ENCODE measurements around the gene TPCN2. TPM values are rescaled to one million over a fixed set of nuclear protein-coding genes. Genes with fewer than 3 reads are reported as not detected.

The TPCN2 gene
- total RNA-seq, 3 donors from 2014 or later (not counting 1 experiment from before 2014, with no cell fraction given): 14.9 to 18.3 (median 18.2) TPM

DNA sequence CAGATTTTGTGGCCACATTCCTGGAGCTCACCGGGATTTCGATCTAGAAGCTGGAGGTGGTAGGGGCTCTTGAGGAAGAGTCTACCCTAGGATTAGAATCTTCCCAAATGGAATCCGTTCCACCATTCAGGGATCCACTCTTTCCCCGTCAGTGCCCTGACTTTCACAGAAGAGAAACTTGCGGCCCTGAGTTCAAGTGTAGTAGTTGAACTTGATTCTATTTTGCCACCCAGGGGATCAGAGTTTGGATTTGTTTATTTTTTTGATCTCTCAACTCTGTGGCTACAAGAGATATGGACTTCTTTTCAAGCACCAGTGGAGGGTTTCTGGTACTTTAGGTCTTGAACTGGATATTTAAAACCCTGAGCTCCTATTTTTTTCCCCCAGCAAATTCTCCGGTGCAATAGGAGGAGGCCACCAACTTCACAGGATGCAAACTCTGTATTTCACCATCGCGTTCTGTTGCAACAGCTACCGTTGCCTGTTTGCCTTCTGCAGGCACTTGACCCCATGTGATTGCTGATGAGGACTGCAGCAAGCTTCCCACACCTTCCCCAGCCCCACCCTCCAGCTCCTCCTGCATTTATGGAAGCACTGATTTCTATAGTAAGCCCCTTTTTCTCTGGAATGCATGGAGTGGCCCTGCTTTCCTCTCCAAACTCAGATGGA is 20.9 kb upstream of the TPCN2 start:
- WGBS (ENCODE audit: insufficient coverage): 81% methylated on average over 9 of the region's 9 CpGs
- Histone ChIP-seq H3K9me3 (ENCODE audit: control insufficient read depth, insufficient read depth, low read length) (no peaks in the 10 kb centered on the region), H3K4me3 (ENCODE audit: low read length) (no peak overlapping the region), H3K27ac (ENCODE audit: low read length) (no peak overlapping the region), H3K27me3 (ENCODE audit: control insufficient read depth, insufficient read depth, low read length) (no peaks in the 10 kb centered on the region), H3K4me1 (ENCODE audit: control insufficient read depth, insufficient read depth, low read length) (no peaks in the 10 kb centered on the region), H3K36me3 (ENCODE audit: control insufficient read depth, insufficient read depth, low read length) (no peaks in the 10 kb centered on the region)
- TF ChIP-seq, protein P1, sequence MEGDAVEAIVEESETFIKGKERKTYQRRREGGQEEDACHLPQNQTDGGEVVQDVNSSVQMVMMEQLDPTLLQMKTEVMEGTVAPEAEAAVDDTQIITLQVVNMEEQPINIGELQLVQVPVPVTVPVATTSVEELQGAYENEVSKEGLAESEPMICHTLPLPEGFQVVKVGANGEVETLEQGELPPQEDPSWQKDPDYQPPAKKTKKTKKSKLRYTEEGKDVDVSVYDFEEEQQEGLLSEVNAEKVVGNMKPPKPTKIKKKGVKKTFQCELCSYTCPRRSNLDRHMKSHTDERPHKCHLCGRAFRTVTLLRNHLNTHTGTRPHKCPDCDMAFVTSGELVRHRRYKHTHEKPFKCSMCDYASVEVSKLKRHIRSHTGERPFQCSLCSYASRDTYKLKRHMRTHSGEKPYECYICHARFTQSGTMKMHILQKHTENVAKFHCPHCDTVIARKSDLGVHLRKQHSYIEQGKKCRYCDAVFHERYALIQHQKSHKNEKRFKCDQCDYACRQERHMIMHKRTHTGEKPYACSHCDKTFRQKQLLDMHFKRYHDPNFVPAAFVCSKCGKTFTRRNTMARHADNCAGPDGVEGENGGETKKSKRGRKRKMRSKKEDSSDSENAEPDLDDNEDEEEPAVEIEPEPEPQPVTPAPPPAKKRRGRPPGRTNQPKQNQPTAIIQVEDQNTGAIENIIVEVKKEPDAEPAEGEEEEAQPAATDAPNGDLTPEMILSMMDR (IDR thresholded peaks at IDR 0.05): no peak
- Mint-ChIP-seq H3K27me3 (ENCODE audit: low read depth in 2 of 2) (peaks cover 4 to 6% of the 10 kb centered on the region in 2 donors), H3K4me3 (no peak overlapping the region), H3K4me1 (no peaks in the 10 kb centered on the region), H3K9me3 (no peaks in the 10 kb centered on the region), H3K27ac (no peak overlapping the region), H3K36me3 (no peaks in the 10 kb centered on the region)
- ATAC-seq: no peak
- DNase-seq: no peak
- intact Hi-C loops (cut with micrococcal nuclease): no loop called here

DNA sequence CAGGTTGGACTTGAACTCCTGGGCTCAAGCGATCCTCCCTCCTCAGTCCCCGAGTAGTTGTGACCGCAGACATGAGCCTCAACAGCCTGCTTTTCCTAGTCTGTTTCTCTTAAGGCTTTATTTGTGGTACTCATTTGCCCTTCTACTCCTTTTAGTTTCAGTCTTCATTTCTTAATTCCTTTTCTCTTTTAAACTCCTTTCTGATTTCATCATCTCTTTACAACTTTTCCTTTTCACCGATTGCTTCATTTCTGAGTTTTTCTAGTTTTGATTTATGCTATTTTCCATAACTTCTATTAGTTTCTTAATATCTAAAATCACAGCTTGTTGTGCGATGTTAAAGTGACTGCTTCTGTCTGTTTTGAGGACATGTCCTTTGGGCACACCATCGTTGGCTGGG is 18.4 kb upstream of the TPCN2 start:
- Mint-ChIP-seq H3K36me3 (no peaks in the 10 kb centered on the region), H3K4me1 (no peaks in the 10 kb centered on the region), H3K27ac (no peak overlapping the region), H3K4me3 (no peak overlapping the region), H3K27me3 (ENCODE audit: low read depth in 2 of 2) (peaks cover 6 to 12% of the 10 kb centered on the region in 2 donors), H3K9me3 (no peaks in the 10 kb centered on the region)
- Histone ChIP-seq H3K4me1 (ENCODE audit: control insufficient read depth, insufficient read depth, low read length) (no peaks in the 10 kb centered on the region), H3K27me3 (ENCODE audit: control insufficient read depth, insufficient read depth, low read length) (no peaks in the 10 kb centered on the region), H3K27ac (ENCODE audit: low read length) (no peak overlapping the region), H3K9me3 (ENCODE audit: control insufficient read depth, insufficient read depth, low read length) (no peaks in the 10 kb centered on the region), H3K36me3 (ENCODE audit: control insufficient read depth, insufficient read depth, low read length) (no peaks in the 10 kb centered on the region), H3K4me3 (ENCODE audit: low read length) (no peak overlapping the region)
- TF ChIP-seq, protein P1 (IDR thresholded peaks at IDR 0.05): no peak
- intact Hi-C loops (cut with micrococcal nuclease): no loop called here
- DNase-seq: no peak
- 85% methylated on average over 5 of the region's 6 CpGs for WGBS (ENCODE audit: insufficient coverage)
- ATAC-seq: no peak

DNA sequence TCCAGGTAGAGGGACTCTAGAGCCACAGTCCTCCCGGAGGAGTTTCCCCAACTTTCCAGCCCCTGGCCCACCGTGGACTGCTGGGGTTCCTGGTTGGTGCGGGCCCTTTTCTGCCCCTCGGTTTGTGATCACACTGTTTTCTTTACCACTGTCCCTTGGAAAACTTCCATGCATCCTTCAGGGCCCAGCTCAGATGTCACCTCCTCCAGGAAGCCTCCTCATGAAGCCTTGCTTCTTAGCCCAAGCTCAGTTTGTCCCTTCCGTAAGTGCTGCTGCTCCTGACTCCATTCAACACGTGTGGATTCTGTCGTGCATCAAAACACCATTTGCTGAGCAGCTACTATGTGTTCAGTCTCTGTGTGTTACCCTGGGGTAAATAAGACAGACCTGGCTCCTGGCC is 15.9 kb upstream of the TPCN2 start:
- no peaks in the 10 kb centered on the region for H3K36me3 Mint-ChIP-seq
- Histone ChIP-seq H3K27ac (ENCODE audit: low read length) (no peak overlapping the region), H3K4me1 (ENCODE audit: control insufficient read depth, insufficient read depth, low read length) (no peaks in the 10 kb centered on the region), H3K27me3 (ENCODE audit: control insufficient read depth, insufficient read depth, low read length) (no peaks in the 10 kb centered on the region), H3K9me3 (ENCODE audit: control insufficient read depth, insufficient read depth, low read length) (no peaks in the 10 kb centered on the region), H3K36me3 (ENCODE audit: control insufficient read depth, insufficient read depth, low read length) (no peaks in the 10 kb centered on the region), H3K4me3 (ENCODE audit: low read length) (no peak overlapping the region)
- ATAC-seq: no peak
- H3K27me3 Mint-ChIP-seq (ENCODE audit: low read depth in 2 of 2): peaks cover 6 to 12% of the 10 kb centered on the region in 2 donors
- TF ChIP-seq, protein P1 (IDR thresholded peaks at IDR 0.05): no peak
- H3K27ac Mint-ChIP-seq: no peak overlapping the region
- no peak overlapping the region for H3K4me3 Mint-ChIP-seq
- intact Hi-C loops (cut with micrococcal nuclease): no loop called here
- DNase-seq: no peak
- no peaks in the 10 kb centered on the region for H3K4me1 Mint-ChIP-seq
- WGBS (ENCODE audit: insufficient coverage): 93% methylated on average over 7 of the region's 7 CpGs
- H3K9me3 Mint-ChIP-seq: no peaks in the 10 kb centered on the region

DNA sequence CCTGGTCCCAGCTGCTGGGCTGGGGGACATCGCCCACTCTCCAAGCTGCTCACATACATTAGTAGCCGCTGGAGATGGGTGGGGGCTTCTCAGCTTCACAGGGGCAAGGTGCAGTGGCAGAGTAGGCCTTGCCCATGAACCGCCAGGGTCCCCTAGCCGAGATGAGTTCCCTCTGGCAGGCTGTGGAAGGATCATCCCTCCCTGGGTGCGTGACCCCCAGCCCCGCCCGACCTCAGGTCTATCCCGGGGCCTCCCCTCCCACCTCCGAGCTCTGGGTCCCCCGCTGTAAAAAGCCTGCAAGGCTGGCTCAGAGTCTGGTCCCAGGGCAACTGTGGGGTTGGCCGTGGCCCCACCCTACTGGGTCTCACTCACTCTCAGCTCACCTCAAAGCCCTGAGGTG is 15.3 kb upstream of the TPCN2 start:
- no peak overlapping the region for H3K27ac Mint-ChIP-seq
- ATAC-seq (no peak), DNase-seq (no peak)
- H3K4me3 ChIP-seq (ENCODE audit: low read length): no peak overlapping the region
- H3K27ac ChIP-seq (ENCODE audit: low read length): no peak overlapping the region
- TF ChIP-seq, protein P1 (IDR thresholded peaks at IDR 0.05): no peak
- 90% methylated on average over 11 of the region's 11 CpGs for WGBS (ENCODE audit: insufficient coverage)
- H3K36me3 ChIP-seq (ENCODE audit: control insufficient read depth, insufficient read depth, low read length): no peaks in the 10 kb centered on the region
- no peaks in the 10 kb centered on the region for H3K4me1 ChIP-seq (ENCODE audit: control insufficient read depth, insufficient read depth, low read length)
- H3K27me3 Mint-ChIP-seq (ENCODE audit: low read depth in 2 of 2): peaks cover 6 to 12% of the 10 kb centered on the region in 2 donors
- H3K9me3 ChIP-seq (ENCODE audit: control insufficient read depth, insufficient read depth, low read length): no peaks in the 10 kb centered on the region
- no peaks in the 10 kb centered on the region for H3K4me1 Mint-ChIP-seq
- intact Hi-C loops (cut with micrococcal nuclease): no loop called here
- no peaks in the 10 kb centered on the region for H3K27me3 ChIP-seq (ENCODE audit: control insufficient read depth, insufficient read depth, low read length)
- no peaks in the 10 kb centered on the region for H3K36me3 Mint-ChIP-seq
- no peaks in the 10 kb centered on the region for H3K9me3 Mint-ChIP-seq
- no peak overlapping the region for H3K4me3 Mint-ChIP-seq

Measured in natural killer cell (primary cell).